HT-29 (cell line): ENCODE data around the gene NNT. TPM values are rescaled to one million over a fixed set of nuclear protein-coding genes. Genes with fewer than 3 reads are reported as not detected.
"Not testable (repeated sequence)": the region's sequence is repeated elsewhere in the genome, so short reads cannot be mapped to it uniquely, and the experiment has no call there.

Experiments used
- DNase-seq: peaks from one replicate; pipeline ENCODE4 v3.0.0-alpha.2; 2015; ENCODE audit warnings: low spot score
- total RNA-seq: library from RNA; depleted of rRNA; stranded (reverse); fragments of >200 nt; shearing (Covaris generic); gene quantifications from 2 replicates; pipeline ENCODE4 v1.2.3, GENCODE V29; 2014; rRNA removed

The NNT gene
- total RNA-seq, 1 experiment from 2014 or later = 21.0 TPM

GRCh38 chr5:43702815-43703214, 99.8 kb downstream of the NNT start:
- no peak for DNase-seq

GRCh38 chr5:43704243-43704642, 101.3 kb downstream of the NNT start:
- no peak for DNase-seq

- not testable (repeated sequence) for DNase-seq
These were observed 103.6 kb downstream of the NNT start for GRCh38 chr5:43706576-43706975.

- DNase-seq = no peak
These were observed 108.5 kb downstream of the NNT start for GRCh38 chr5:43711496-43711895.

GRCh38 chr5:43712081-43712480, 109.1 kb downstream of the NNT start:
- DNase-seq = no peak

GRCh38 chr5:43719783-43720182, 116.8 kb downstream of the NNT start:
- not testable (repeated sequence) for DNase-seq

GRCh38 chr5:43728581-43728980, 125.6 kb downstream of the NNT start:
- no peak for DNase-seq

GRCh38 chr5:43729846-43730478, 127.0 kb downstream of the NNT start:
- DNase-seq = peak; percentile 58

- DNase-seq = no peak
These were observed 127.9 kb downstream of the NNT start for GRCh38 chr5:43730832-43731342.

GRCh38 chr5:43731573-43731972, 128.6 kb downstream of the NNT start:
- DNase-seq = no peak

- not testable (repeated sequence) for DNase-seq
These were observed 143.1 kb downstream of the NNT start for GRCh38 chr5:43745923-43746548.

- no peak for DNase-seq
These were observed 147.8 kb downstream of the NNT start for GRCh38 chr5:43750809-43751208.

GRCh38 chr5:43753069-43753468, 150.1 kb downstream of the NNT start:
- peak; percentile 16 for DNase-seq

Other genes starting within 250 kb of the NNT start
- gene CCL28, start 190.8 kb upstream of the NNT start, total RNA-seq = 2.2 and 4.2 TPM in 2 replicates
- 9.0 and 14.9 TPM in 2 replicates for gene TMEM267, start 119.3 kb upstream of the NNT start, total RNA-seq
- gene C5orf34, start 88.0 kb upstream of the NNT start, total RNA-seq = 2.5 and 3.8 TPM in 2 replicates
- 77.0 and 92.9 TPM in 2 replicates for gene PAIP1, start 46.1 kb upstream of the NNT start, total RNA-seq